B cell (primary cell): Measurements from ENCODE around the gene BCL2L11. TPM values are rescaled to one million over a fixed set of nuclear protein-coding genes. Genes with fewer than 3 reads are reported as not detected.

Experiments
- ATAC-seq: fragments of 200-7000 bp; cut with Tn5 transposase; one replicate; pipeline ENCODE4 v1.10.0; 2021; ENCODE audit warnings: low read depth, mild to moderate bottlenecking, moderate number of reproducible peaks, moderate library complexity
- CTCF ChIA-PET: fragments of 350-600 bp; sonication (Branson Sonifier 250); formaldehyde crosslinking; loops from one replicate; lab custom pipeline; 2021; ENCODE audit warnings: antibody characterized with exemption, inconsistent platforms; lab: Charles Lee
- POLR2A ChIA-PET: fragments of 350-600 bp; sonication (Branson Sonifier 250); formaldehyde crosslinking; loops from one replicate; lab custom pipeline; 2021; ENCODE audit warnings: antibody characterized with exemption; lab: Charles Lee
- DNase-seq: peaks from one replicate; pipeline ENCODE4 v3.0.0; 2013
- H2AFZ ChIP-seq: 2 replicates; pipeline ENCODE4 v1.6.1; 2012; ENCODE audit warnings: mild to moderate bottlenecking, low read depth, low read length; ENCODE audit not compliant: insufficient read depth, poor library complexity, severe bottlenecking
- H3K27ac ChIP-seq, 2 donors: 1 replicate in 1 of 2; 2 replicates in 1 of 2; pipeline ENCODE4 v1.5.1; 2012 to 2013; ENCODE audit warnings: low read length in 2 of 2, mild to moderate bottlenecking in 2 of 2, moderate library complexity in 1 of 2
- H3K27me3 ChIP-seq, 4 experiments: fragments of 200-600 bp in 1 of 4; sonication (generic) in 1 of 4; replicated peaks in 1 of 4; 1 replicate in 2 of 4; 2 replicates in 2 of 4; pipeline versions ENCODE4 v1.6.1 to v1.7.0; 2013 to 2016; ENCODE audit warnings: low read length in 3 of 4, mild to moderate bottlenecking in 2 of 4, mixed read lengths in 1 of 4, moderate library complexity in 1 of 4; ENCODE audit not compliant: insufficient read depth in 4 of 4, control insufficient read depth in 3 of 4; ENCODE audit errors: control extremely low read depth in 1 of 4
- H3K36me3 ChIP-seq, 2 experiments: replicated peaks in 1 of 2; 1 replicate in 1 of 2; 2 replicates in 1 of 2; pipeline versions ENCODE4 v1.6.1 to v1.7.1; 2013; ENCODE audit warnings: low read length in 1 of 2; ENCODE audit not compliant: insufficient read depth in 2 of 2, control insufficient read depth in 1 of 2; ENCODE audit errors: control extremely low read depth in 1 of 2, extremely low read depth in 1 of 2
- H3K4me1 ChIP-seq, 2 donors: fragments of 200-600 bp in 1 of 2; sonication (generic) in 1 of 2; 1 replicate in 1 of 2; 2 replicates in 1 of 2; pipeline versions ENCODE4 v1.5.1 to v1.6.1; 2013 to 2017; ENCODE audit warnings: low read length in 2 of 2; ENCODE audit not compliant: control insufficient read depth in 2 of 2, insufficient read depth in 2 of 2
- H3K4me2 ChIP-seq: replicated peaks from 2 replicates; pipeline ENCODE3; 2012; ENCODE audit warnings: mild to moderate bottlenecking, low read depth, low read length; ENCODE audit not compliant: poor library complexity, severe bottlenecking
- H3K4me3 ChIP-seq, 5 experiments: fragments of 200-600 bp in 1 of 5; sonication (generic) in 1 of 5; 1 replicate in 3 of 5; 2 replicates in 2 of 5; pipeline versions ENCODE4 v1.5.1 to v1.7.0; 2011 to 2016; ENCODE audit warnings: low read length in 4 of 5, mild to moderate bottlenecking in 4 of 5, low read depth in 2 of 5, control low read depth in 1 of 5, moderate library complexity in 1 of 5; ENCODE audit not compliant: insufficient read depth in 1 of 5; ENCODE audit errors: control extremely low read depth in 1 of 5, extremely low read depth in 1 of 5
- H3K79me2 ChIP-seq: fragments of 200-600 bp; sonication (generic); one replicate; pipeline ENCODE4 v1.6.0; 2016; ENCODE audit warnings: low read length; ENCODE audit not compliant: control insufficient read depth, insufficient read depth
- H3K9ac ChIP-seq: fragments of 200-600 bp; sonication (generic); 2 replicates; pipeline ENCODE4 v1.6.1; 2017; ENCODE audit warnings: mild to moderate bottlenecking, low read length, moderate library complexity
- H3K9me3 ChIP-seq, 3 donors: one replicate each; pipeline versions ENCODE4 v1.6.1 to v1.7.1; 2013; ENCODE audit warnings: low read length in 2 of 3; ENCODE audit not compliant: control insufficient read depth in 2 of 3, insufficient read depth in 1 of 3; ENCODE audit errors: control extremely low read depth in 1 of 3
- H4K20me1 ChIP-seq: 2 replicates; pipeline ENCODE4 v1.6.0; 2012; ENCODE audit warnings: mild to moderate bottlenecking, low read length; ENCODE audit not compliant: insufficient read depth, control insufficient read depth, poor library complexity, severe bottlenecking
- H3K27ac Mint-ChIP-seq: one replicate; pipeline ENCODE4 v1.8.0; 2021; ENCODE audit warnings: mixed read lengths
- H3K27me3 Mint-ChIP-seq: one replicate; pipeline ENCODE4 v1.8.0; 2021; ENCODE audit warnings: mixed read lengths
- H3K4me1 Mint-ChIP-seq: one replicate; pipeline ENCODE4 v1.8.0; 2021; ENCODE audit warnings: mixed read lengths
- H3K4me3 Mint-ChIP-seq: one replicate; pipeline ENCODE4 v1.8.0; 2021; ENCODE audit warnings: mixed read lengths
- H3K9me3 Mint-ChIP-seq: one replicate; pipeline ENCODE4 v1.8.0; 2022; ENCODE audit warnings: mixed read lengths; ENCODE audit not compliant: insufficient read depth
- CTCF ChIP-seq: fragments of 200-600 bp; IDR thresholded peaks from one replicate; pipeline ENCODE4 v1.8.0; 2022; ENCODE audit warnings: antibody characterized with exemption, mild to moderate bottlenecking
- EZH2 ChIP-seq: IDR thresholded peaks from 2 replicates; pipeline ENCODE4 v1.6.1; 2012; ENCODE audit warnings: borderline replicate concordance, low read depth, mild to moderate bottlenecking, moderate library complexity, low read length; ENCODE audit not compliant: insufficient read depth, poor library complexity, severe bottlenecking
- WGBS: methylation state at CpG from one replicate; pipeline ENCODE4 v1.1.5; 2013; ENCODE audit warnings: missing lambda C conversion rate; ENCODE audit not compliant: insufficient coverage; 5-methylcytosine and 5-hydroxymethylcytosine counted together
- intact Hi-C: fragments of 100-400 bp; cut with micrococcal nuclease; formaldehyde crosslinking; loops from one replicate; pipeline ENCODE4 v1.10.0; 2022
- polyA plus RNA-seq: library from polyadenylated mRNA; depleted of rRNA; stranded (reverse); fragments of >200 nt; gene quantifications from 2 replicates; pipeline ENCODE4 v1.2.3, GENCODE V29; 2012
- total RNA-seq, 2 donors: library from RNA; stranded (reverse); fragments of 120-200 nt in 1 of 2; gene quantifications; 1 replicate in 1 of 2; 2 replicates in 1 of 2; pipeline versions ENCODE4 v1.2.3 to v1.2.4, GENCODE V29; 2013 to 2022

The BCL2L11 gene
- total and polyA plus RNA-seq, 2 donors (not counting 1 experiment from before 2014, with no cell fraction given): 13.8 to 164 TPM

DNA sequence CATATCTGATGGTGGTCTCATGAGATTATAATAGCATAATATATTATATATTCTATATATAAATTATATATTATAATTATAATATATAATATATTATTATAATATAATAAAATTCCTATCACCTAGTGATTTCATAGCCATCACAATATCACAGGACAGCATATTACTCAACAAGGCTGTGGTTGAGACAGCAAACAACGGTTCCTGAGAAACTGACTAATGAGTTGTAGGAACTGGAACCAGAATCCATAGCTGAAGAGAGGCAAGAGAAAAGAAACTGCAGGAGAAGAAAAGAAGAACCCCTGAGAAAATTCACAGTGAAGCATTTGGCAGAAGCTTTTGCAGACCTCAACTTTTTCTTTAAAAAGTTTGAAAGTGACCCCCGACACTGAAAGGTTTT, 84.0 kb downstream of the BCL2L11 start:
- Mint-ChIP-seq H3K27me3 (no peaks in the 10 kb centered on the region), H3K27ac (no peak overlapping the region), H3K4me1 (peaks cover 33% of the 10 kb centered on the region), H3K4me3 (no peak overlapping the region), H3K9me3 (no peaks in the 10 kb centered on the region)
- H2AFZ ChIP-seq: no peak overlapping the region
- H3K27me3 ChIP-seq: no peaks in the 10 kb centered on the region
- ATAC-seq: no peak
- no CpG with 5 or more reads among the region's 2 CpGs for WGBS
- no peak overlapping the region for H3K4me3 ChIP-seq
- ChIA-PET CTCF (interaction anchor here (1.2 kb wide), 1 partner anchor 14 kb away, joined by 3 read pairs; no protein-coding TSS in a partner anchor), POLR2A (no interaction called here)
- no peak overlapping the region for H3K9ac ChIP-seq
- H3K36me3 ChIP-seq: no peaks in the 10 kb centered on the region
- intact Hi-C loops: loop anchor here (10.0 kb wide), 1 partner anchor 150 kb away; no protein-coding TSS in a partner anchor
- H3K4me1 ChIP-seq: peaks cover 12 to 20% of the 10 kb centered on the region in 2 donors
- no peak overlapping the region for H3K27ac ChIP-seq
- DNase-seq: no peak
- H3K4me2 ChIP-seq: no peak overlapping the region
- H4K20me1 ChIP-seq: no peaks in the 10 kb centered on the region
- H3K9me3 ChIP-seq: peaks cover 0 to 3% (median 0%) of the 10 kb centered on the region in 3 donors
- H3K79me2 ChIP-seq: no peaks in the 10 kb centered on the region
- no peak for TF ChIP-seq EZH2
- no peak for TF ChIP-seq CTCF

GRCh38 chr2:111205774-111206173, 85.1 kb downstream of the BCL2L11 start:
- no CpG with 5 or more reads among the region's 2 CpGs for WGBS
- peaks cover 35% of the 10 kb centered on the region for H3K4me1 Mint-ChIP-seq
- POLR2A ChIA-PET: no interaction called here

More at GRCh38 chr2:111205774-111206173, 85.1 kb downstream of the BCL2L11 start:
- Mint-ChIP-seq H3K27ac (no peak overlapping the region), H3K27me3 (no peaks in the 10 kb centered on the region), H3K9me3 (no peaks in the 10 kb centered on the region), H3K4me3 (no peak overlapping the region)
- no peaks in the 10 kb centered on the region for H3K27me3 ChIP-seq
- no peak overlapping the region for H3K27ac ChIP-seq
- DNase-seq (no peak), ATAC-seq (no peak)
- intact Hi-C loops: loop anchor here (10.0 kb wide), 1 partner anchor 151 kb away; no protein-coding TSS in a partner anchor
- no peak overlapping the region for H3K4me3 ChIP-seq
- H3K79me2 ChIP-seq: no peaks in the 10 kb centered on the region
- no peak overlapping the region for H3K9ac ChIP-seq
- no peak overlapping the region for H3K4me2 ChIP-seq
- TF ChIP-seq EZH2: no peak
- no peak for TF ChIP-seq CTCF
- no peaks in the 10 kb centered on the region for H4K20me1 ChIP-seq
- H2AFZ ChIP-seq: no peak overlapping the region
- H3K4me1 ChIP-seq: peaks cover 11 to 18% of the 10 kb centered on the region in 2 donors
- CTCF ChIA-PET: interaction anchor here (1.2 kb wide), 1 partner anchor 13 kb away, joined by 3 read pairs; no protein-coding TSS in a partner anchor
- peaks cover 0 to 3% (median 0%) of the 10 kb centered on the region in 3 donors for H3K9me3 ChIP-seq
- H3K36me3 ChIP-seq: no peaks in the 10 kb centered on the region
